ENCODE measurements around the gene NSMCE4A.
"Not testable (repeated sequence)": the region's sequence is repeated elsewhere in the genome, so short reads cannot be mapped to it uniquely, and the experiment has no call there.

The NSMCE4A gene

GRCh38 chr10:122013311-122013780 is 38.3 kb upstream of the NSMCE4A start:
- WGBS = 82% methylated on average over 8 of the region's 8 CpGs
- Histone ChIP-seq H3K27ac (ENCODE audit: low read depth, low read length) (no peak overlapping the region), H3K4me1 (ENCODE audit: insufficient read depth, low read length) (peaks cover 2% of the 10 kb centered on the region; the same call in 1 of the 2 replicates)

GRCh38 chr10:122012731-122013130 is 37.7 kb upstream of the NSMCE4A start:
- Histone ChIP-seq H3K9ac (ENCODE audit: low read depth, low read length) (no peak overlapping the region), H3K4me1 (ENCODE audit: insufficient read depth, low read length) (no peaks in the 10 kb centered on the region), H3K36me3 (ENCODE audit: insufficient read depth, low read length) (no peaks in the 10 kb centered on the region), H3K27me3 (ENCODE audit: insufficient read depth, low read length) (no peaks in the 10 kb centered on the region), H3K4me3 (ENCODE audit: low read length) (no peak overlapping the region), H3K27ac (ENCODE audit: low read depth, low read length) (no peak overlapping the region), H3K9me3 (ENCODE audit: insufficient read depth, low read depth, low read length) (no peaks in the 10 kb centered on the region)
- 94% methylated on average over 5 of the region's 5 CpGs for WGBS

More at GRCh38 chr10:122013311-122013780, 38.3 kb upstream of the NSMCE4A start:
- no peaks in the 10 kb centered on the region for H3K27me3 ChIP-seq (ENCODE audit: insufficient read depth, low read length)
- no peak overlapping the region for H3K4me3 ChIP-seq (ENCODE audit: low read length)
- no peak overlapping the region for H3K9ac ChIP-seq (ENCODE audit: low read depth, low read length)
- no peaks in the 10 kb centered on the region for H3K9me3 ChIP-seq (ENCODE audit: insufficient read depth, low read depth, low read length)
- H3K36me3 ChIP-seq (ENCODE audit: insufficient read depth, low read length) = no peaks in the 10 kb centered on the region

GRCh38 chr10:122010405-122011050 is 35.5 kb upstream of the NSMCE4A start:
- Histone ChIP-seq H3K9ac (ENCODE audit: low read depth, low read length) (no peak overlapping the region), H3K27ac (ENCODE audit: low read depth, low read length) (no peak overlapping the region), H3K9me3 (ENCODE audit: insufficient read depth, low read depth, low read length) (no peaks in the 10 kb centered on the region), H3K36me3 (ENCODE audit: insufficient read depth, low read length) (no peaks in the 10 kb centered on the region), H3K4me1 (ENCODE audit: insufficient read depth, low read length) (no peaks in the 10 kb centered on the region), H3K27me3 (ENCODE audit: insufficient read depth, low read length) (no peaks in the 10 kb centered on the region), H3K4me3 (ENCODE audit: low read length) (no peak overlapping the region)
- 90% methylated on average over 4 of the region's 4 CpGs for WGBS

GRCh38 chr10:122007415-122007814 is 32.4 kb upstream of the NSMCE4A start:
- no peak overlapping the region for H3K27ac ChIP-seq (ENCODE audit: low read depth, low read length)
- no peaks in the 10 kb centered on the region for H3K9me3 ChIP-seq (ENCODE audit: insufficient read depth, low read depth, low read length)
- 29% methylated on average over 2 of the region's 3 CpGs for WGBS
- no peaks in the 10 kb centered on the region for H3K4me1 ChIP-seq (ENCODE audit: insufficient read depth, low read length)
- H3K27me3 ChIP-seq (ENCODE audit: insufficient read depth, low read length) = no peaks in the 10 kb centered on the region
- no peaks in the 10 kb centered on the region for H3K36me3 ChIP-seq (ENCODE audit: insufficient read depth, low read length)
- H3K4me3 ChIP-seq (ENCODE audit: low read length) = no peak overlapping the region
- no peak overlapping the region for H3K9ac ChIP-seq (ENCODE audit: low read depth, low read length)

GRCh38 chr10:122001698-122002097 is 26.7 kb upstream of the NSMCE4A start:
- no peak overlapping the region for H3K27ac ChIP-seq (ENCODE audit: low read depth, low read length)
- no peaks in the 10 kb centered on the region for H3K4me1 ChIP-seq (ENCODE audit: insufficient read depth, low read length)
- H3K4me3 ChIP-seq (ENCODE audit: low read length) = no peak overlapping the region
- peaks cover 10% of the 10 kb centered on the region; the same call in 1 of the 2 replicates for H3K9me3 ChIP-seq (ENCODE audit: insufficient read depth, low read depth, low read length)
- H3K9ac ChIP-seq (ENCODE audit: low read depth, low read length) = no peak overlapping the region
- no peaks in the 10 kb centered on the region for H3K36me3 ChIP-seq (ENCODE audit: insufficient read depth, low read length)
- H3K27me3 ChIP-seq (ENCODE audit: insufficient read depth, low read length) = no peaks in the 10 kb centered on the region
- WGBS = 71% methylated on average over 1 of the region's 1 CpG

- peaks cover 10% of the 10 kb centered on the region; the same call in 1 of the 2 replicates for H3K9me3 ChIP-seq (ENCODE audit: insufficient read depth, low read depth, low read length)
- peaks cover 9% of the 10 kb centered on the region for H3K4me1 ChIP-seq (ENCODE audit: insufficient read depth, low read length)
- no peak overlapping the region for H3K27ac ChIP-seq (ENCODE audit: low read depth, low read length)
- WGBS = 92% methylated on average over 4 of the region's 4 CpGs
- no peaks in the 10 kb centered on the region for H3K27me3 ChIP-seq (ENCODE audit: insufficient read depth, low read length)
- H3K4me3 ChIP-seq (ENCODE audit: low read length) = no peak overlapping the region
- H3K36me3 ChIP-seq (ENCODE audit: insufficient read depth, low read length) = no peaks in the 10 kb centered on the region
- H3K9ac ChIP-seq (ENCODE audit: low read depth, low read length) = no peak overlapping the region
Measured at GRCh38 chr10:121999301-121999700, 24.3 kb upstream of the NSMCE4A start.

GRCh38 chr10:121998462-121998861 is 23.4 kb upstream of the NSMCE4A start:
- 93% methylated on average over 6 of the region's 6 CpGs for WGBS
- Histone ChIP-seq H3K27me3 (ENCODE audit: insufficient read depth, low read length) (no peaks in the 10 kb centered on the region), H3K4me1 (ENCODE audit: insufficient read depth, low read length) (peaks cover 15% of the 10 kb centered on the region), H3K9me3 (ENCODE audit: insufficient read depth, low read depth, low read length) (peaks cover 10% of the 10 kb centered on the region; the same call in 1 of the 2 replicates), H3K4me3 (ENCODE audit: low read length) (no peak overlapping the region), H3K9ac (ENCODE audit: low read depth, low read length) (no peak overlapping the region), H3K36me3 (ENCODE audit: insufficient read depth, low read length) (no peaks in the 10 kb centered on the region), H3K27ac (ENCODE audit: low read depth, low read length) (no peak overlapping the region)

- Histone ChIP-seq H3K9me3 (ENCODE audit: insufficient read depth, low read depth, low read length) (no peaks in the 10 kb centered on the region), H3K27me3 (ENCODE audit: insufficient read depth, low read length) (no peaks in the 10 kb centered on the region), H3K27ac (ENCODE audit: low read depth, low read length) (no peak overlapping the region), H3K9ac (ENCODE audit: low read depth, low read length) (no peak overlapping the region), H3K4me1 (ENCODE audit: insufficient read depth, low read length) (peaks cover 15% of the 10 kb centered on the region), H3K36me3 (ENCODE audit: insufficient read depth, low read length) (no peaks in the 10 kb centered on the region), H3K4me3 (ENCODE audit: low read length) (no peak overlapping the region)
- WGBS = 61% methylated on average over 7 of the region's 10 CpGs
Measured at GRCh38 chr10:121994429-121994941, 19.5 kb upstream of the NSMCE4A start.

- not testable (repeated sequence) for H3K4me3 ChIP-seq (ENCODE audit: low read length); H3K9ac ChIP-seq (ENCODE audit: low read depth, low read length); H3K27ac ChIP-seq (ENCODE audit: low read depth, low read length); H3K9me3 ChIP-seq (ENCODE audit: insufficient read depth, low read depth, low read length); H3K27me3 ChIP-seq (ENCODE audit: insufficient read depth, low read length); H3K36me3 ChIP-seq (ENCODE audit: insufficient read depth, low read length)
- peaks cover 15% of the 10 kb centered on the region for H3K4me1 ChIP-seq (ENCODE audit: insufficient read depth, low read length)
- 93% methylated on average over 4 of the region's 4 CpGs for WGBS
Measured at GRCh38 chr10:121991727-121992126, 16.7 kb upstream of the NSMCE4A start.

- no peak overlapping the region for H3K27ac ChIP-seq (ENCODE audit: low read depth, low read length)
- no peaks in the 10 kb centered on the region for H3K27me3 ChIP-seq (ENCODE audit: insufficient read depth, low read length)
- H3K9ac ChIP-seq (ENCODE audit: low read depth, low read length) = no peak overlapping the region
- WGBS = 93% methylated on average over 9 of the region's 9 CpGs
- no peaks in the 10 kb centered on the region for H3K9me3 ChIP-seq (ENCODE audit: insufficient read depth, low read depth, low read length)
- H3K36me3 ChIP-seq (ENCODE audit: insufficient read depth, low read length) = no peaks in the 10 kb centered on the region
- peaks cover 14% of the 10 kb centered on the region for H3K4me1 ChIP-seq (ENCODE audit: insufficient read depth, low read length)
- no peak overlapping the region for H3K4me3 ChIP-seq (ENCODE audit: low read length)
Measured at GRCh38 chr10:121990015-121990677, 15.1 kb upstream of the NSMCE4A start.
